H9 (cell line): ENCODE results near the gene DISP1. TPM values are rescaled to one million over a fixed set of nuclear protein-coding genes. Genes with fewer than 3 reads are reported as not detected.
A peak's percentile ranks its signal among the peaks of the same experiment; 100 is the strongest.

Experiments used
- DNase-seq: peaks from one replicate; pipeline ENCODE4 v3.0.0-alpha.2; 2017
- H2AFZ ChIP-seq: one replicate; pipeline ENCODE4 v1.6.1; 2013; ENCODE audit warnings: mild to moderate bottlenecking, low read length, control low read depth, moderate library complexity
- H2AK5ac ChIP-seq: 2 replicates; pipeline ENCODE4 v1.6.1; 2013; ENCODE audit warnings: low read length, control low read depth, mixed read lengths; ENCODE audit not compliant: insufficient read length
- H2BK120ac ChIP-seq: one replicate; pipeline ENCODE4 v1.6.1; 2013; ENCODE audit warnings: low read depth, mild to moderate bottlenecking, low read length, control low read depth, inconsistent platforms; ENCODE audit not compliant: poor library complexity, severe bottlenecking
- H2BK12ac ChIP-seq: 2 replicates; pipeline ENCODE4 v1.6.1; 2013; ENCODE audit warnings: low read length, control low read depth, mixed read lengths, low read depth; ENCODE audit not compliant: insufficient read length
- H2BK15ac ChIP-seq: 2 replicates; pipeline ENCODE4 v1.6.1; 2013; ENCODE audit warnings: low read depth, low read length, control low read depth
- H2BK20ac ChIP-seq: one replicate; pipeline ENCODE4 v1.6.1; 2013; ENCODE audit warnings: low read depth, mild to moderate bottlenecking, low read length, control low read depth, inconsistent platforms; ENCODE audit not compliant: poor library complexity, severe bottlenecking
- H2BK5ac ChIP-seq: 2 replicates; pipeline ENCODE4 v1.6.1; 2013; ENCODE audit warnings: low read length, control low read depth, mixed read lengths; ENCODE audit not compliant: insufficient read length
- H3K14ac ChIP-seq: 2 replicates; pipeline ENCODE4 v1.6.1; 2013; ENCODE audit warnings: low read length, control low read depth; ENCODE audit not compliant: insufficient read depth
- H3K18ac ChIP-seq: 2 replicates; pipeline ENCODE4 v1.6.1; 2013; ENCODE audit warnings: low read depth, mild to moderate bottlenecking, mixed read lengths, low read length, control low read depth; ENCODE audit not compliant: insufficient read length
- H3K23ac ChIP-seq: 2 replicates; pipeline ENCODE4 v1.6.1; 2013; ENCODE audit warnings: low read length, control low read depth, mixed read lengths, low read depth; ENCODE audit not compliant: insufficient read length
- H3K23me2 ChIP-seq: 2 replicates; pipeline ENCODE4 v1.6.1; 2013; ENCODE audit warnings: low read depth, mild to moderate bottlenecking, mixed read lengths, low read length, control low read depth; ENCODE audit not compliant: insufficient read length, poor library complexity, severe bottlenecking
- H3K27ac ChIP-seq: 2 replicates; pipeline ENCODE4 v1.5.1; 2013; ENCODE audit warnings: low read length, control low read depth, mixed read lengths, low read depth; ENCODE audit not compliant: insufficient read length
- H3K27me3 ChIP-seq: 2 replicates; pipeline ENCODE4 v1.6.1; 2013; ENCODE audit warnings: low read length, control low read depth, inconsistent platforms; ENCODE audit not compliant: insufficient read depth
- H3K4ac ChIP-seq: 2 replicates; pipeline ENCODE4 v1.6.1; 2013; ENCODE audit warnings: low read depth, mild to moderate bottlenecking, control low read depth, inconsistent platforms, low read length, moderate library complexity
- H3K4me1 ChIP-seq: 2 replicates; pipeline ENCODE4 v1.6.1; 2013; ENCODE audit warnings: low read length, control low read depth, inconsistent platforms; ENCODE audit not compliant: insufficient read depth
- H3K4me2 ChIP-seq: 2 replicates; pipeline ENCODE4 v1.6.1; 2013; ENCODE audit warnings: low read length, control low read depth, mixed read lengths; ENCODE audit not compliant: insufficient read length, insufficient read depth
- H3K56ac ChIP-seq: 2 replicates; pipeline ENCODE4 v1.6.1; 2013; ENCODE audit warnings: low read depth, mild to moderate bottlenecking, mixed read lengths, low read length, control low read depth; ENCODE audit not compliant: insufficient read length
- H3K79me1 ChIP-seq: 2 replicates; pipeline ENCODE4 v1.6.1; 2013; ENCODE audit warnings: low read depth, mild to moderate bottlenecking, moderate library complexity, low read length, control low read depth, inconsistent platforms; ENCODE audit not compliant: insufficient read depth, poor library complexity, severe bottlenecking
- H3K79me2 ChIP-seq: 2 replicates; pipeline ENCODE4 v1.6.1; 2013; ENCODE audit warnings: low read length, control low read depth, inconsistent platforms; ENCODE audit not compliant: insufficient read depth
- H3K9ac ChIP-seq: 2 replicates; pipeline ENCODE4 v1.6.1; 2013; ENCODE audit warnings: low read length, control low read depth, mixed read lengths; ENCODE audit not compliant: insufficient read length; ENCODE audit errors: extremely low read depth
- H3K9me3 ChIP-seq: one replicate; pipeline ENCODE4 v1.6.1; 2013; ENCODE audit warnings: low read depth, low read length, inconsistent platforms; ENCODE audit not compliant: control insufficient read depth
- H3T11ph ChIP-seq: one replicate; pipeline ENCODE4 v1.6.1; 2013; ENCODE audit warnings: mild to moderate bottlenecking, low read length, control low read depth, inconsistent platforms
- H4K20me1 ChIP-seq: one replicate; pipeline ENCODE4 v1.6.1; 2013; ENCODE audit not compliant: control insufficient read depth, insufficient read length, insufficient read depth
- H4K5ac ChIP-seq: 2 replicates; pipeline ENCODE4 v1.6.1; 2013; ENCODE audit warnings: low read depth, mild to moderate bottlenecking, mixed read lengths, low read length, control low read depth; ENCODE audit not compliant: insufficient read length
- H4K8ac ChIP-seq: replicated peaks from 2 replicates; pipeline ENCODE4 v1.6.1; 2013; ENCODE audit warnings: low read length, control low read depth, mixed read lengths, low read depth; ENCODE audit not compliant: insufficient read length
- H4K91ac ChIP-seq: 2 replicates; pipeline ENCODE4 v1.6.1; 2013; ENCODE audit warnings: low read depth, mild to moderate bottlenecking, moderate library complexity, mixed read lengths, low read length, control low read depth; ENCODE audit not compliant: insufficient read length
- H3K27ac Mint-ChIP-seq, 3 experiments: 2 replicates in 2 of 3; 3 replicates in 1 of 3; pipeline ENCODE4 v1.8.0; 2020 to 2021; ENCODE audit warnings: mixed read lengths in 3 of 3, mild to moderate bottlenecking in 1 of 3, moderate library complexity in 1 of 3
- H3K27me3 Mint-ChIP-seq: 2 replicates; pipeline ENCODE4 v1.8.0; 2021; ENCODE audit warnings: low read depth, mild to moderate bottlenecking, moderate library complexity, mixed read lengths
- H3K36me3 Mint-ChIP-seq, 3 experiments: 2 replicates in 2 of 3; 3 replicates in 1 of 3; pipeline ENCODE4 v1.8.0; 2020 to 2021; ENCODE audit warnings: low read depth in 3 of 3, mixed read lengths in 3 of 3; ENCODE audit not compliant: insufficient read depth in 1 of 3
- H3K4me1 Mint-ChIP-seq, 2 experiments: 2 replicates each; pipeline ENCODE4 v1.8.0; 2020; ENCODE audit warnings: mixed read lengths in 2 of 2
- H3K4me3 Mint-ChIP-seq, 2 experiments: 2 replicates in 1 of 2; 3 replicates in 1 of 2; pipeline ENCODE4 v1.8.0; 2020 to 2021; ENCODE audit warnings: mild to moderate bottlenecking in 2 of 2, mixed read lengths in 2 of 2, moderate library complexity in 1 of 2
- H3K9me3 Mint-ChIP-seq, 2 experiments: 2 replicates in 1 of 2; 3 replicates in 1 of 2; pipeline ENCODE4 v1.8.0; 2020; ENCODE audit warnings: mild to moderate bottlenecking in 2 of 2, mixed read lengths in 2 of 2, moderate library complexity in 1 of 2
- CTCF ChIP-seq: fragments of 200-600 bp; sonication (generic); conservative IDR thresholded peaks from 3 replicates; pipeline ENCODE4 v1.8.0; 2021; ENCODE audit warnings: antibody characterized with exemption, mild to moderate bottlenecking
- WGBS: extraction: QIAGEN DNeasy Blood & Tissue Kit; methylation state at CpG from one replicate; pipeline ENCODE4 v1.1.7; 2013; ENCODE audit warnings: missing lambda C conversion rate, low lambda C conversion rate, mixed read lengths; ENCODE audit not compliant: insufficient read length; ENCODE audit errors: extremely low coverage; 5-methylcytosine and 5-hydroxymethylcytosine counted together
- total RNA-seq: library from RNA; stranded (reverse); gene quantifications from 2 replicates; pipeline ENCODE4 v1.2.1, GENCODE V29; 2021

The DISP1 gene
- total RNA-seq, 1 experiment from 2014 or later, result 2.6 TPM

GRCh38 chr1:222815440-222815765 is 564 bp downstream of the DISP1 start:
- Histone ChIP-seq H4K91ac (no peak overlapping the region), H4K8ac (no peak overlapping the region), H3K9ac (peak overlapping the region; percentile 74), H3K4ac (no peak overlapping the region), H2BK20ac (no peak overlapping the region), H4K20me1 (no peaks in the 10 kb centered on the region), H3K23me2 (peaks cover 8% of the 10 kb centered on the region), H3K79me1 (no peaks in the 10 kb centered on the region), H2BK15ac (no peak overlapping the region), H2BK12ac (no peak overlapping the region), H3K56ac (no peak overlapping the region), H3T11ph (no peak overlapping the region), H4K5ac (no peak overlapping the region), H3K18ac (no peak overlapping the region), H3K27me3 (no peaks in the 10 kb centered on the region; the same call in 1 of the 2 replicates), H3K23ac (no peak overlapping the region), H2AFZ (peak overlapping the region; percentile 51), H3K4me2 (peak overlapping the region; percentile 99), H3K14ac (0 out of 2 replicates have a peak overlapping the region, but pooled peaks have one; percentile 44), H3K4me1 (no peaks in the 10 kb centered on the region), H3K27ac (no peak overlapping the region), H3K9me3 (no peaks in the 10 kb centered on the region), H3K79me2 (no peaks in the 10 kb centered on the region), H2BK5ac (no peak overlapping the region), H2AK5ac (no peak overlapping the region), H2BK120ac (no peak overlapping the region)
- WGBS, result no CpG with 5 or more reads among the region's 11 CpGs
- H3K4me3 Mint-ChIP-seq, result peak overlapping the region; percentile 95
- H3K36me3 Mint-ChIP-seq, result no peaks in the 10 kb centered on the region; a peak in 1 of 7 replicates
- no peaks in the 10 kb centered on the region for H3K9me3 Mint-ChIP-seq
- H3K4me1 Mint-ChIP-seq, result peaks cover 20 to 36% of the 10 kb centered on the region in 2 experiments
- peaks cover 32% of the 10 kb centered on the region for H3K27me3 Mint-ChIP-seq
- no peak for TF ChIP-seq CTCF
- H3K27ac Mint-ChIP-seq, result peak overlapping the region; percentile 82 to 96 (median 94)
- no peak for DNase-seq
